Astrocyte of the cerebellum (primary cell): ENCODE measurements around the gene ZYG11B.
"Not testable (repeated sequence)": the region's sequence is repeated elsewhere in the genome, so short reads cannot be mapped to it uniquely, and the experiment has no call there.

Experiments used
- DNase-seq: peaks from one replicate; pipeline ENCODE4 v3.0.0-alpha.2; 2011; ENCODE audit warnings: low read depth
- H3K4me3 ChIP-seq: 2 replicates; pipeline ENCODE4 v1.5.1; 2011; ENCODE audit warnings: mild to moderate bottlenecking, low read depth, low read length, moderate library complexity
- in situ Hi-C: cut with HindIII; loops from 2 replicates; pipeline ENCODE4 v1.10.0; 2017; ENCODE audit warnings: low sequenced_read_pairs
- TF ChIP-seq, protein P1 (sequence below): IDR thresholded peaks from 2 replicates; pipeline ENCODE4 v1.5.1; 2012; ENCODE audit warnings: low read length, low read depth, moderate library complexity, mild to moderate bottlenecking; ENCODE audit errors: missing control alignments

Gene ZYG11B

DNA sequence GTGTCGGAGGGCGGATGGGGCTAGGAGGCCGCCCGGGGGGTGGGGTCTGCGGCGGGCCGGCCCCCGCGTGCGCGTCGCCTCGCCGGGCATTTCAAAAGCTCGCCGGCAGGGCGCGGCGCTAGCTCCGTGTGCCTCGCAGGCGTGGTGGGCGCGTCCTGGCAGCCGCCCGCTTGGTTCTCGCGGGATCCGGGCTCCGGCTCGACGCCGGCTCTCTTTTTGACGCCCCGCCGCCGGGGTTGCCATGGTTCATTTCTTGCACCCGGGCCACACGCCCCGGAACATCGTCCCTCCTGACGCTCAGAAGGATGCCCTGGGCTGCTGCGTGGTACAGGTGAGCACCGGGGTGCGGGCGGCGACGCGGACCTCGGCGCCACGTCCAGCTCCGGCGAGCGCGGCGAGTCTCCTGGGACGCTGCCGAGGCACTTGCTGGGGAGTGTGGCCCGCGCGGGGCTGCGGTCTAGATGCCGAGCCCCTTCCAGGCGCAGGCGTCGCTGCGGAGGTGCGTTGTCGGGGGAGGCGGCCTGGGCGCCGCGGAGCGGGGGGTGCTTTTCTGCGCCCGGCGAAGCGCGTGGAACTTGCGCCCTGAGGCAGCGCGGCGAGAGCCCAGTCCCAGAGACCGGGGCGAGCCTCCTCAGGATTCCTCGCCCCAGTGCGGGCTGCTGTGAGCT is 116.5 kb downstream of the ZYG11B start, which contains the start of gene ZYG11A:
Gene ZYG11A, plus strand, starts transcription at position 118 of the 668 bp plus-strand sequence. Its CDS starts 124 bp downstream, at position 242.
- TF ChIP-seq, protein P1, sequence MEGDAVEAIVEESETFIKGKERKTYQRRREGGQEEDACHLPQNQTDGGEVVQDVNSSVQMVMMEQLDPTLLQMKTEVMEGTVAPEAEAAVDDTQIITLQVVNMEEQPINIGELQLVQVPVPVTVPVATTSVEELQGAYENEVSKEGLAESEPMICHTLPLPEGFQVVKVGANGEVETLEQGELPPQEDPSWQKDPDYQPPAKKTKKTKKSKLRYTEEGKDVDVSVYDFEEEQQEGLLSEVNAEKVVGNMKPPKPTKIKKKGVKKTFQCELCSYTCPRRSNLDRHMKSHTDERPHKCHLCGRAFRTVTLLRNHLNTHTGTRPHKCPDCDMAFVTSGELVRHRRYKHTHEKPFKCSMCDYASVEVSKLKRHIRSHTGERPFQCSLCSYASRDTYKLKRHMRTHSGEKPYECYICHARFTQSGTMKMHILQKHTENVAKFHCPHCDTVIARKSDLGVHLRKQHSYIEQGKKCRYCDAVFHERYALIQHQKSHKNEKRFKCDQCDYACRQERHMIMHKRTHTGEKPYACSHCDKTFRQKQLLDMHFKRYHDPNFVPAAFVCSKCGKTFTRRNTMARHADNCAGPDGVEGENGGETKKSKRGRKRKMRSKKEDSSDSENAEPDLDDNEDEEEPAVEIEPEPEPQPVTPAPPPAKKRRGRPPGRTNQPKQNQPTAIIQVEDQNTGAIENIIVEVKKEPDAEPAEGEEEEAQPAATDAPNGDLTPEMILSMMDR, result peak; percentile 25
- in situ Hi-C loops, result no loop called here
- peak; percentile 29 for DNase-seq
- H3K4me3 ChIP-seq, result peak within 1 kb of the TSS; percentile 57

DNA sequence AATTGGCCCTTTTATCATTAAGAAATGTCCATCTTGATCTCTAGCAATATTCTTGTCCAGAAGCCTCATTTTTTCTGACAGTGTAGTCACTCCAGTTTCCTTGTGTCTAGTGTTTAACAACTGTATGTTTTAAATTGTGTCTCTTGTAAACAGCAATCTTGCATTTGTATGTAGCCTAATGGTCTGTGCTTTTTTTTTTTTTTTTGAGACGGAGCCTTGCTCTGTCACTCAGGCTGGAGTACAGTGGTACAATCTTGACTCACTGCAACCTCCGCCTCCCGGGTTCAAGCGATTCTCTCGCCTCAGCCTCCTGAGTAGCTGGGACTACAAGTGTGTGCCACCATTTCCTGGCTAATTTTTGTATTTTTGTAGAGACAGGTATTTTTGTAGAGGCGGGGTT is 118.9 kb downstream of the ZYG11B start:
- H3K4me3 ChIP-seq, result not testable (repeated sequence)

DNA sequence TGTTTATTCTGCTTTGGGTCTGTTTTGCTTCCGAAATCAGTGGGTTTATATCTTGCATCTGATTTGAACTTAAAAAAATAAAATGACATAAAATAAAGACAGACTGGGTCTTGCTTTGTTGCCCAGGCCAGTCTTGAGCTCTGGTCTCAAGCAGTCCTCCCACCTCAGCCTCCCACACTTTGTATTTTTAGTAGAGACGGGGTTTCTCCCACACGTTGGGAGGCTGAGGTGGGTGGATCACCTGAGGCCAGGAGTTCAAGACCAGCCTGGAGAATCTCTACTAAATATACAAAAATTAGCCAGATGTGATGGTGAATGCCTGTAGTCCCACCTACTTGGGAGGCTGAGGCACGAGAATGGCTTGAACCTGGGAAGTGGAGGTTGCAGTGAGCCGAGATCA is 122.2 kb downstream of the ZYG11B start:
- no peak overlapping the region for H3K4me3 ChIP-seq
- no peak for DNase-seq
- TF ChIP-seq, protein P1, result no peak
- in situ Hi-C loops, result no loop called here

More for the DNA sequence above, 118.9 kb downstream of the ZYG11B start:
- in situ Hi-C loops, DNase-seq: not testable (repeated sequence)

DNA sequence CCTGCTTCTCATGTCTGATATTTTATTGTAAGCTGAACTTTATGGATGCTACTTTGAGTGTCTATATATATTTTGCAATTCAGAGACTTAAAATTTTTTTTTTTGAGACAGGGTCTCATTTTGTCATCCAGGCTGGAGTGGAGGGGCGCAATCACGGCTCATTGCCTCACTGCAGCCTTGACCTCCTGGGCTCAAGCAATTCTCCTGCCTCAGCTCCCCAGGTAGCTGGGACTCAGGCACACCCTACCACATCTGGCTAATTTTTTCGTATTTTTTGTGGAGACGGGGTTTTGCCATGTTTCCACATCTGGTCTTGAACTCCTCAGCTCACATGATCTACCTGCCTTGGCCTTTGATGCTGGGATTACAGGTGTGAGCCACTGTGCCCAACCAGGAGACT is 124.7 kb downstream of the ZYG11B start:
- TF ChIP-seq, protein P1, result no peak
- H3K4me3 ChIP-seq, result no peak overlapping the region
- in situ Hi-C loops, result no loop called here
- no peak for DNase-seq

DNA sequence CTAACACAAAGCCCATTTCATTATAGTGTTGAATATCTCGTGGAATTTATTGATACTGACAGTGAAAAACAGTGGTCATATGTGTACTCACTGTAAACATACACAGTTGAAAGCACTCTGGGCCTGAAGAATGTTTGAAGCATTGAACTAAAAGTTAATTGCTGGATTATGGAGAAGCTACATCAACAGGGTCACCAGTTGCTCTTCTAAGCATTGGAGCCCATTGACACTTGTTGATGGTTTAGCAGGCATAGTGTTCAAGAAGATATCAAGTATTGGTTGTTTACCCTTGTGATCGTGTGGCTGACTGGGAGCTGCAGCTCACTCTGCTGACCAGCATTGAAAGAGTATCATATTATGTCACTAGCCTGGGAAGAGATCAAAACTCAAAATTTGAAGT is 126.6 kb downstream of the ZYG11B start:
- no peak overlapping the region for H3K4me3 ChIP-seq
- in situ Hi-C loops, result no loop called here
- TF ChIP-seq, protein P1, result no peak
- no peak for DNase-seq

DNA sequence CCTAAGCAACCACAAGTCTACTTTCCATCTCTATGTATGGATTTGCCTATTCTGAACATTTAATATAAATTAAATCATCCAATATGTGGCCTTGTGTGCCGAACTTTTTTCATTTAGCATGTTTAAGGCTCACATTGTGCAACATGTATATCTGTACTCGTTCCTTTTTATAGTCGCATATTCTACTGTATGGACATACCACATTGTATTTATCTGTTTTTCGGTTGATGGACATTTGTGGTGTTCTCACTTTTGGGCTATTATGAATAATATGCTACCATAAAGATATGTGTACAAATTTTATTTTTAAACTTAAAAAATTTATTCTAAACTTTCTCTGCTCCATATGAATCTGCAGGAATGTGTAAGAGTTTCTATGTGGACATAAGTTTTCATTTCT is 129.3 kb downstream of the ZYG11B start:
- TF ChIP-seq, protein P1, result no peak
- in situ Hi-C loops, result no loop called here
- no peak overlapping the region for H3K4me3 ChIP-seq
- no peak for DNase-seq

DNA sequence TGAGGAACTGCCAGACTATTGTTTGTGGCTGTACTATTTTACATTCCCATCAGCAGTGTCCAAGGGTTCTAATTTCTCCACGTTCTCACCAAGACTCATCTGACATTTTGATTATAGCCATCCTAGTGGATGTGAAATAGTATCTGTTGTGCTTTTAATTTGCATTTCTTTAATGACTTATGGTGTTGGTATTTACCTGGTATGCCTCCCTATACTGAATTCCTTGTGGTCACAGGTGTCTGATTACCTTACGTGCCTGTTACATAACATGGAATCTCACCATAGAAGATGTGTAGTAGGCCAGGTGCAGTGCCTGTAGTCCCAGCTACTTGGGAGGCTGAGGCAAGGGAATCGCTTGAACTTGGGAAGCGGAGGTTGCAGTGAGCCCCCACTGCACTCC is 129.8 kb downstream of the ZYG11B start:
- TF ChIP-seq, protein P1, result no peak
- in situ Hi-C loops, result no loop called here
- no peak overlapping the region for H3K4me3 ChIP-seq
- no peak for DNase-seq
